ENCODE data around the gene KREMEN2.

The KREMEN2 gene

GRCh38 chr16:2976673-2977072 is 12.6 kb downstream of the KREMEN2 start:
- DNase-seq: no peak
- H2AK5ac ChIP-seq (ENCODE audit: low read length, severe bottlenecking): no peak overlapping the region
- H2AFZ ChIP-seq (ENCODE audit: low read depth, low read length): no peak overlapping the region
- WGBS: 98% methylated on average over 15 of the region's 15 CpGs
- no peak overlapping the region for H4K91ac ChIP-seq (ENCODE audit: low read length)
- H3K4ac ChIP-seq (ENCODE audit: low read depth in 1 of 2, low read length in 2 of 2): no peak overlapping the region
- H3K14ac ChIP-seq (ENCODE audit: low read length in 2 of 2): no peak overlapping the region
- H3K36me3 ChIP-seq (ENCODE audit: control insufficient read depth in 1 of 2, insufficient read depth in 2 of 2, low read depth in 1 of 2, low read length in 2 of 2): peaks cover 0 to 46% of the 10 kb centered on the region in 2 experiments
- H3K18ac ChIP-seq (ENCODE audit: low read depth in 1 of 2, low read length in 2 of 2): no peak overlapping the region
- no peak overlapping the region for H3K23ac ChIP-seq (ENCODE audit: low read length in 2 of 2)
- H2BK120ac ChIP-seq (ENCODE audit: low read depth, low read length): no peak overlapping the region
- H2BK5ac ChIP-seq (ENCODE audit: low read depth, low read length, poor library complexity, severe bottlenecking): no peak overlapping the region
- H2BK15ac ChIP-seq (ENCODE audit: low read depth, poor library complexity, severe bottlenecking): no peak overlapping the region
- H4K8ac ChIP-seq (ENCODE audit: low read length): no peak overlapping the region
- no peak overlapping the region for H3K27ac ChIP-seq (ENCODE audit: low read length, poor library complexity, severe bottlenecking)
- peaks cover 28% of the 10 kb centered on the region for H3K4me1 ChIP-seq (ENCODE audit: control insufficient read depth, insufficient read depth, low read depth, low read length)
- no peaks in the 10 kb centered on the region for H3K9me3 ChIP-seq (ENCODE audit: control insufficient read depth, low read length)
- H2BK12ac ChIP-seq (ENCODE audit: low read length in 2 of 2): no peak overlapping the region
- peaks cover 20% of the 10 kb centered on the region for H3K79me1 ChIP-seq (replicated peaks; ENCODE audit: low read length, poor library complexity, severe bottlenecking)
- H3K9ac ChIP-seq (ENCODE audit: low read length): no peak overlapping the region
- H3K27me3 ChIP-seq (ENCODE audit: control insufficient read depth in 1 of 2, insufficient read depth in 1 of 2, low read length in 2 of 2): no peaks in the 10 kb centered on the region
- H3K4me2 ChIP-seq (ENCODE audit: low read length, poor library complexity, severe bottlenecking): no peak overlapping the region
- no peak overlapping the region for H3K4me3 ChIP-seq (ENCODE audit: insufficient read depth in 1 of 2, low read depth in 1 of 2, low read length in 2 of 2)

- Histone ChIP-seq H3K4ac (ENCODE audit: low read depth in 1 of 2, low read length in 2 of 2) (no peak overlapping the region), H2BK15ac (ENCODE audit: low read depth, poor library complexity, severe bottlenecking) (no peak overlapping the region), H4K8ac (ENCODE audit: low read length) (no peak overlapping the region), H3K14ac (ENCODE audit: low read length in 2 of 2) (no peak overlapping the region), H3K36me3 (ENCODE audit: control insufficient read depth in 1 of 2, insufficient read depth in 2 of 2, low read depth in 1 of 2, low read length in 2 of 2) (peaks cover 0 to 38% of the 10 kb centered on the region in 2 experiments), H3K4me1 (ENCODE audit: control insufficient read depth, insufficient read depth, low read depth, low read length) (peaks cover 28% of the 10 kb centered on the region), H3K4me3 (ENCODE audit: insufficient read depth in 1 of 2, low read depth in 1 of 2, low read length in 2 of 2) (no peak overlapping the region), H3K27me3 (ENCODE audit: control insufficient read depth in 1 of 2, insufficient read depth in 1 of 2, low read length in 2 of 2) (no peaks in the 10 kb centered on the region), H3K79me1 (replicated peaks; ENCODE audit: low read length, poor library complexity, severe bottlenecking) (peaks cover 20% of the 10 kb centered on the region), H4K91ac (ENCODE audit: low read length) (peak overlapping the region; percentile 66), H3K23ac (ENCODE audit: low read length in 2 of 2) (no peak overlapping the region), H2BK5ac (ENCODE audit: low read depth, low read length, poor library complexity, severe bottlenecking) (no peak overlapping the region), H2AFZ (ENCODE audit: low read depth, low read length) (no peak overlapping the region), H3K4me2 (ENCODE audit: low read length, poor library complexity, severe bottlenecking) (no peak overlapping the region), H3K9ac (ENCODE audit: low read length) (no peak overlapping the region), H2AK5ac (ENCODE audit: low read length, severe bottlenecking) (no peak overlapping the region), H3K18ac (ENCODE audit: low read depth in 1 of 2, low read length in 2 of 2) (no peak overlapping the region), H3K9me3 (ENCODE audit: control insufficient read depth, low read length) (no peaks in the 10 kb centered on the region), H2BK12ac (ENCODE audit: low read length in 2 of 2) (no peak overlapping the region), H3K27ac (ENCODE audit: low read length, poor library complexity, severe bottlenecking) (no peak overlapping the region), H2BK120ac (ENCODE audit: low read depth, low read length) (no peak overlapping the region)
- no peak for DNase-seq
- WGBS: 97% methylated on average over 6 of the region's 6 CpGs
Observed at GRCh38 chr16:2977440-2977839, 13.4 kb downstream of the KREMEN2 start.

- Histone ChIP-seq H2BK12ac (ENCODE audit: low read length in 2 of 2) (no peak overlapping the region), H3K27me3 (ENCODE audit: control insufficient read depth in 1 of 2, insufficient read depth in 1 of 2, low read length in 2 of 2) (no peaks in the 10 kb centered on the region), H3K36me3 (ENCODE audit: control insufficient read depth in 1 of 2, insufficient read depth in 2 of 2, low read depth in 1 of 2, low read length in 2 of 2) (peaks cover 0 to 26% of the 10 kb centered on the region in 2 experiments), H4K91ac (ENCODE audit: low read length) (no peak overlapping the region), H3K4ac (ENCODE audit: low read depth in 1 of 2, low read length in 2 of 2) (no peak overlapping the region), H3K4me2 (ENCODE audit: low read length, poor library complexity, severe bottlenecking) (peak overlapping the region; percentile 96), H3K9me3 (ENCODE audit: control insufficient read depth, low read length) (no peaks in the 10 kb centered on the region), H3K79me1 (replicated peaks; ENCODE audit: low read length, poor library complexity, severe bottlenecking) (peaks cover 20% of the 10 kb centered on the region), H3K9ac (ENCODE audit: low read length) (peak overlapping the region; percentile 98), H2AK5ac (ENCODE audit: low read length, severe bottlenecking) (no peak overlapping the region), H2BK120ac (ENCODE audit: low read depth, low read length) (no peak overlapping the region), H2BK5ac (ENCODE audit: low read depth, low read length, poor library complexity, severe bottlenecking) (no peak overlapping the region), H3K23ac (ENCODE audit: low read length in 2 of 2) (no peak overlapping the region), H2AFZ (ENCODE audit: low read depth, low read length) (no peak overlapping the region), H4K8ac (ENCODE audit: low read length) (no peak overlapping the region), H3K27ac (ENCODE audit: low read length, poor library complexity, severe bottlenecking) (no peak overlapping the region), H3K4me1 (ENCODE audit: control insufficient read depth, insufficient read depth, low read depth, low read length) (peaks cover 30% of the 10 kb centered on the region), H2BK15ac (ENCODE audit: low read depth, poor library complexity, severe bottlenecking) (peak overlapping the region; percentile 52), H3K18ac (ENCODE audit: low read depth in 1 of 2, low read length in 2 of 2) (peak overlapping the region in 1 of 2 experiments; percentile 25), H3K14ac (ENCODE audit: low read length in 2 of 2) (peak overlapping the region in 1 of 2 experiments; percentile 53), H3K4me3 (ENCODE audit: insufficient read depth in 1 of 2, low read depth in 1 of 2, low read length in 2 of 2) (peak overlapping the region; percentile 85 to 91)
- no peak for DNase-seq
- 12% methylated on average over 40 of the region's 43 CpGs for WGBS
Observed at GRCh38 chr16:2979669-2980226, 15.7 kb downstream of the KREMEN2 start.

- Histone ChIP-seq H2BK120ac (ENCODE audit: low read depth, low read length) (peak within 1 kb of the TSS; percentile 71), H3K79me1 (replicated peaks; ENCODE audit: low read length, poor library complexity, severe bottlenecking) (peaks cover 20% of the 10 kb centered on the region), H2BK15ac (ENCODE audit: low read depth, poor library complexity, severe bottlenecking) (peak within 1 kb of the TSS; percentile 52), H3K4me2 (ENCODE audit: low read length, poor library complexity, severe bottlenecking) (peak within 1 kb of the TSS; percentile 96), H3K18ac (ENCODE audit: low read depth in 1 of 2, low read length in 2 of 2) (peak within 1 kb of the TSS; percentile 92 to 99), H2AFZ (ENCODE audit: low read depth, low read length) (peak within 1 kb of the TSS; percentile 59), H3K9me3 (ENCODE audit: control insufficient read depth, low read length) (no peaks in the 10 kb centered on the region), H3K23ac (ENCODE audit: low read length in 2 of 2) (no peak within 1 kb of the TSS), H4K91ac (ENCODE audit: low read length) (peak within 1 kb of the TSS; percentile 98), H2BK5ac (ENCODE audit: low read depth, low read length, poor library complexity, severe bottlenecking) (peak within 1 kb of the TSS; percentile 54), H3K4me3 (ENCODE audit: insufficient read depth in 1 of 2, low read depth in 1 of 2, low read length in 2 of 2) (peak within 1 kb of the TSS; percentile 85 to 91), H3K27me3 (ENCODE audit: control insufficient read depth in 1 of 2, insufficient read depth in 1 of 2, low read length in 2 of 2) (no peaks in the 10 kb centered on the region), H3K4me1 (ENCODE audit: control insufficient read depth, insufficient read depth, low read depth, low read length) (peaks cover 29% of the 10 kb centered on the region), H2BK12ac (ENCODE audit: low read length in 2 of 2) (no peak within 1 kb of the TSS), H3K14ac (ENCODE audit: low read length in 2 of 2) (peak within 1 kb of the TSS in 1 of 2 experiments; percentile 97), H3K4ac (ENCODE audit: low read depth in 1 of 2, low read length in 2 of 2) (peak within 1 kb of the TSS; percentile 90 to 95), H3K9ac (ENCODE audit: low read length) (peak within 1 kb of the TSS; percentile 98), H3K36me3 (ENCODE audit: control insufficient read depth in 1 of 2, insufficient read depth in 2 of 2, low read depth in 1 of 2, low read length in 2 of 2) (peaks cover 0 to 18% of the 10 kb centered on the region in 2 experiments), H2AK5ac (ENCODE audit: low read length, severe bottlenecking) (no peak within 1 kb of the TSS), H4K8ac (ENCODE audit: low read length) (peak within 1 kb of the TSS; percentile 100), H3K27ac (ENCODE audit: low read length, poor library complexity, severe bottlenecking) (no peak within 1 kb of the TSS)
- peak; percentile 79 for DNase-seq
- WGBS: 13% methylated on average over 50 of the region's 91 CpGs
Observed at GRCh38 chr16:2980227-2981176, 16.4 kb downstream of the KREMEN2 start, which contains the start of gene PKMYT1. Gene PKMYT1, minus strand, starts transcription at chr16:2980446. Its CDS starts 789 bp downstream, at chr16:2979657.

Measured in mesenchymal stem cell (in vitro differentiated cells and primary cell).